K562 (cell line): ENCODE data around the gene KISS1. TPM values are rescaled to one million over a fixed set of nuclear protein-coding genes. Genes with fewer than 3 reads are reported as not detected.

Experiments
- ARID4B ChIP-seq: sonication (generic); formaldehyde crosslinking; IDR thresholded peaks from 2 replicates; pipeline ENCODE4 v1.8.0; 2022; ENCODE audit warnings: mild to moderate bottlenecking, missing genetic modification reagents
- CXXC5 ChIP-seq: fragments of 250-450 bp; sonication (Bioruptor Pico); IDR thresholded peaks from 2 replicates; pipeline ENCODE4 v1.8.0; 2022; ENCODE audit warnings: inconsistent platforms, mild to moderate bottlenecking, moderate library complexity
- DLX4 ChIP-seq: fragments of 250-450 bp; sonication (Bioruptor Pico); IDR thresholded peaks from 2 replicates; pipeline ENCODE4 v1.6.1; 2021; ENCODE audit warnings: mild to moderate bottlenecking
- EGR1 ChIP-seq: fragments of 450-650 bp; conservative IDR thresholded peaks from 2 replicates; pipeline ENCODE4 v1.6.1; 2017; ENCODE audit warnings: mild to moderate bottlenecking
- HMG20B ChIP-seq: fragments of 250-450 bp; sonication (Bioruptor Pico); IDR thresholded peaks from 2 replicates; pipeline ENCODE4 v1.5.0; 2021; ENCODE audit warnings: mild to moderate bottlenecking
- KDM5B ChIP-seq: fragments of 200-600 bp; sonication (generic); IDR thresholded peaks from 2 replicates; pipeline ENCODE4 v1.6.1; 2012; ENCODE audit warnings: low read depth, mild to moderate bottlenecking, moderate library complexity, low read length, control low read depth, inconsistent platforms; ENCODE audit not compliant: insufficient replicate concordance
- NCOA4 ChIP-seq: fragments of 450-650 bp; IDR thresholded peaks from 2 replicates; pipeline ENCODE4 v1.6.1; 2018; ENCODE audit warnings: mild to moderate bottlenecking; ENCODE audit not compliant: partially characterized antibody
- NCOA6 ChIP-seq: fragments of 450-650 bp; IDR thresholded peaks from 2 replicates; pipeline ENCODE4 v1.6.1; 2017; ENCODE audit warnings: mild to moderate bottlenecking
- PKNOX1 ChIP-seq: fragments of 450-650 bp; IDR thresholded peaks from 2 replicates; pipeline ENCODE4 v1.6.1; 2016
- STAT6 ChIP-seq: sonication (generic); formaldehyde crosslinking; IDR thresholded peaks from 2 replicates; pipeline ENCODE4 v1.8.1; 2023; ENCODE audit warnings: mild to moderate bottlenecking, missing genetic modification reagents
- TFAM ChIP-seq: fragments of 250-450 bp; sonication (Bioruptor Pico); conservative IDR thresholded peaks from 2 replicates; pipeline ENCODE4 v1.5.0; 2021; ENCODE audit warnings: mild to moderate bottlenecking, moderate library complexity
- TSHZ1 ChIP-seq: fragments of 250-450 bp; sonication (Bioruptor Pico); IDR thresholded peaks from 2 replicates; pipeline ENCODE4 v1.4.0; 2020; ENCODE audit warnings: mild to moderate bottlenecking, moderate library complexity
- ZNF311 ChIP-seq: fragments of 250-450 bp; sonication (Bioruptor Pico); IDR thresholded peaks from 2 replicates; pipeline ENCODE4 v1.4.0; 2020; ENCODE audit warnings: mild to moderate bottlenecking, moderate library complexity
- ZNF584 ChIP-seq: fragments of 200-800 bp; sonication (Bioruptor generic); IDR thresholded peaks from 2 replicates; pipeline ENCODE4 v1.6.1; 2016; ENCODE audit warnings: low read depth, mild to moderate bottlenecking, missing genetic modification characterization, missing compliant biosample characterization
- ZNF696 ChIP-seq: fragments of 250-450 bp; sonication (Bioruptor Pico); conservative IDR thresholded peaks from 2 replicates; pipeline ENCODE4 v1.4.0; 2020; ENCODE audit warnings: mild to moderate bottlenecking, moderate library complexity
- polyA plus RNA-seq, 8 experiments: library from polyadenylated mRNA; depleted of rRNA in 4 of 8; stranded (reverse) in 5 of 8; unstranded in 3 of 8; fragments of >200 nt; fragmentation: Nextera tagmentation in 2 of 8; fragmentation: Illumina TruSeq in 1 of 8; extraction: Ambion mirVana in 2 of 8; extraction: Trizol in 1 of 8; gene quantifications; 2 replicates each; pipeline versions ENCODE4 v1.2.1 to v1.2.3, GENCODE V29; 2011 to 2014; ENCODE audit warnings: inconsistent platforms in 1 of 8, missing spikeins in 1 of 8
- total RNA-seq, 7 experiments: library from RNA; depleted of rRNA in 6 of 7; stranded (reverse); fragments of >200 nt in 6 of 7; fragmentation: Illumina TruSeq in 2 of 7; extraction: Trizol in 2 of 7; gene quantifications; 2 replicates each; pipeline versions ENCODE4 v1.2.1 to v1.2.3, GENCODE V29; 2011 to 2021; ENCODE audit warnings: low replicate concordance in 1 of 7

The KISS1 gene
- total and polyA plus RNA-seq, 9 of the 15 experiments (the other 6 are each of a cell fraction or from before 2014, with no cell fraction given): 0.31 TPM; not detected in 8

GRCh38 chr1:204177133-204177532 is 19.2 kb downstream of the KISS1 start (continued):
- no peak for TF ChIP-seq TFAM (CRISPR knock-in tag)
- TF ChIP-seq PKNOX1: peak; percentile 94
- TF ChIP-seq KDM5B: no peak
- no peak for TF ChIP-seq NCOA6
- TF ChIP-seq ZNF584: peak; percentile 84
- TF ChIP-seq DLX4 (CRISPR knock-in tag): no peak
- peak; percentile 76 for TF ChIP-seq CXXC5 (CRISPR knock-in tag)
- TF ChIP-seq ZNF311: no peak
- no peak for TF ChIP-seq ZNF696
- no peak for TF ChIP-seq NCOA4
- TF ChIP-seq TSHZ1: no peak
- TF ChIP-seq EGR1: no peak
- TF ChIP-seq HMG20B (CRISPR knock-in tag): no peak
- no peak for TF ChIP-seq STAT6
- no peak for TF ChIP-seq ARID4B
